ENCODE data around the gene S100A14. TPM values are rescaled to one million over a fixed set of nuclear protein-coding genes. Genes with fewer than 3 reads are reported as not detected.
A peak's percentile ranks its signal among the peaks of the same experiment; 100 is the strongest.
"Not testable (repeated sequence)": the region's sequence is repeated elsewhere in the genome, so short reads cannot be mapped to it uniquely, and the experiment has no call there.

S100A14 gene
- total RNA-seq, 1 experiment from 2014 or later = 2.1 TPM

GRCh38 chr1:153577138-153577537, 39.0 kb downstream of the S100A14 start:
- peaks cover 16% of the 10 kb centered on the region for H3K4me1 Mint-ChIP-seq
- DNase-seq (ENCODE audit: low spot score) = no peak
- ChIA-PET POLR2A (interaction anchor here (0.8 to 1.1 kb wide), 2 partner anchors 22 to 57 kb away, joined by 3 to 4 read pairs; no protein-coding TSS in a partner anchor), CTCF (interaction anchor here (0.7 to 2.7 kb wide), 9 partner anchors 9 to 83 kb away, joined by 3 to 30 read pairs (median 5); partner anchors contain the start of genes CHTOP, S100A1, S100A13 and S100A14)
- H3K9me3 Mint-ChIP-seq = no peaks in the 10 kb centered on the region
- TF ChIP-seq TEAD4 (CRISPR knock-in tag; IDR thresholded peaks at IDR 0.05) (no peak), ZNF138 (CRISPR knock-in tag; conservative IDR thresholded peaks at IDR 0.05) (no peak), ETV6 (CRISPR knock-in tag; IDR thresholded peaks at IDR 0.05) (no peak), ZNF263 (CRISPR knock-in tag; IDR thresholded peaks at IDR 0.05; ENCODE audit: low read depth) (no peak)
- H3K36me3 Mint-ChIP-seq = peaks cover 3% of the 10 kb centered on the region; the same call in 1 of the 2 replicates
- no peak overlapping the region for H3K4me3 Mint-ChIP-seq
- H3K27me3 Mint-ChIP-seq (ENCODE audit: low read depth) = 0 out of 2 replicates have a peak, but pooled peaks cover 2% of the 10 kb centered on the region
- H3K27ac Mint-ChIP-seq = no peak overlapping the region
- ATAC-seq = no peak

- POLR2A ChIA-PET; H3K27ac Mint-ChIP-seq; DNase-seq (ENCODE audit: low spot score); H3K36me3 Mint-ChIP-seq; ATAC-seq; H3K9me3 Mint-ChIP-seq; H3K27me3 Mint-ChIP-seq (ENCODE audit: low read depth); H3K4me3 Mint-ChIP-seq: not testable (repeated sequence)
- CTCF ChIA-PET = interaction anchor here (1.0 to 2.7 kb wide), 2 partner anchors 52 to 220 kb away, joined by 3 to 30 read pairs; partner anchors contain the start of genes S100A1 and S100A13
- peaks cover 16% of the 10 kb centered on the region for H3K4me1 Mint-ChIP-seq
These were observed 40.6 kb downstream of the S100A14 start for GRCh38 chr1:153575497-153575896.

- H3K36me3 Mint-ChIP-seq; POLR2A ChIA-PET; ATAC-seq; H3K27ac Mint-ChIP-seq; CTCF ChIA-PET; H3K9me3 Mint-ChIP-seq; H3K4me3 Mint-ChIP-seq; DNase-seq (ENCODE audit: low spot score); H3K27me3 Mint-ChIP-seq (ENCODE audit: low read depth): not testable (repeated sequence)
- peaks cover 16% of the 10 kb centered on the region for H3K4me1 Mint-ChIP-seq
These were observed 41.0 kb downstream of the S100A14 start for GRCh38 chr1:153575081-153575491.

- POLR2A ChIA-PET = interaction anchor here (1.3 to 2.5 kb wide), 3 partner anchors 43 to 61 kb away, joined by 5 to 9 read pairs (median 5); partner anchors contain the start of genes CHTOP, S100A13 and S100A14
- Mint-ChIP-seq H3K27ac (no peak overlapping the region), H3K9me3 (no peaks in the 10 kb centered on the region), H3K4me3 (no peak overlapping the region), H3K4me1 (peaks cover 17% of the 10 kb centered on the region), H3K27me3 (ENCODE audit: low read depth) (peaks cover 2% of the 10 kb centered on the region; the same call in 1 of the 2 replicates), H3K36me3 (peaks cover 3% of the 10 kb centered on the region; the same call in 1 of the 2 replicates)
- DNase-seq (ENCODE audit: low spot score) (no peak), ATAC-seq (no peak)
- CTCF ChIA-PET = interaction anchor here (1.3 to 6.1 kb wide), 14 partner anchors 7 to 202 kb away, joined by 3 to 188 read pairs (median 8); partner anchors contain the start of genes S100A1, S100A13, S100A14 and S100A16
- TF ChIP-seq E2F4 (CRISPR knock-in tag; IDR thresholded peaks at IDR 0.05; ENCODE audit: borderline replicate concordance, low read depth) = no peak
- TF ChIP-seq ERG (CRISPR knock-in tag; IDR thresholded peaks at IDR 0.05) = no peak
These were observed 42.8 kb downstream of the S100A14 start for GRCh38 chr1:153573351-153573750.

GRCh38 chr1:153572569-153573015, 43.5 kb downstream of the S100A14 start:
- no peak for TF ChIP-seq FOXK1 (CRISPR knock-in tag; IDR thresholded peaks at IDR 0.05)
- TF ChIP-seq GRHL2 (CRISPR knock-in tag; IDR thresholded peaks at IDR 0.05; ENCODE audit: insufficient replicate concordance, severe bottlenecking) = no peak
- TF ChIP-seq KAT7 (CRISPR knock-in tag; IDR thresholded peaks at IDR 0.05; ENCODE audit: borderline replicate concordance) = no peak
- no peak for TF ChIP-seq ZBTB43 (CRISPR knock-in tag; IDR thresholded peaks at IDR 0.05)
- peak; percentile 30 for TF ChIP-seq CTCF (IDR thresholded peaks at IDR 0.05)
- H3K4me1 Mint-ChIP-seq = peaks cover 17% of the 10 kb centered on the region
- peak; percentile 73 for DNase-seq (ENCODE audit: low spot score)

More at GRCh38 chr1:153572569-153573015, 43.5 kb downstream of the S100A14 start:
- ATAC-seq = peak; percentile 77
- Mint-ChIP-seq H3K27me3 (ENCODE audit: low read depth) (peaks cover 2% of the 10 kb centered on the region; the same call in 1 of the 2 replicates), H3K36me3 (peaks cover 3% of the 10 kb centered on the region; the same call in 1 of the 2 replicates), H3K27ac (no peak overlapping the region), H3K9me3 (no peaks in the 10 kb centered on the region), H3K4me3 (no peak overlapping the region)
- POLR2A ChIA-PET = interaction anchor here (1.3 to 2.5 kb wide), 3 partner anchors 43 to 61 kb away, joined by 5 to 9 read pairs (median 5); partner anchors contain the start of genes CHTOP, S100A13 and S100A14
- CTCF ChIA-PET = interaction anchor here (0.5 to 6.1 kb wide), 37 partner anchors 8 to 1496 kb away, joined by 3 to 188 read pairs (median 5); partner anchors contain the start of genes CHTOP, S100A1, S100A13 and S100A14

Measured in WTC11 (cell line).